ENCODE data around the gene PPP4C. TPM values are rescaled to one million over a fixed set of nuclear protein-coding genes. Genes with fewer than 3 reads are reported as not detected.
"Not testable (repeated sequence)": the region's sequence is repeated elsewhere in the genome, so short reads cannot be mapped to it uniquely, and the experiment has no call there.

The PPP4C gene
- total RNA-seq, 1 experiment from 2014 or later: 139 TPM

GRCh38 chr16:30122604-30123160 is 46.9 kb downstream of the PPP4C start:
- no peak for DNase-seq (ENCODE audit: low spot score)

DNA sequence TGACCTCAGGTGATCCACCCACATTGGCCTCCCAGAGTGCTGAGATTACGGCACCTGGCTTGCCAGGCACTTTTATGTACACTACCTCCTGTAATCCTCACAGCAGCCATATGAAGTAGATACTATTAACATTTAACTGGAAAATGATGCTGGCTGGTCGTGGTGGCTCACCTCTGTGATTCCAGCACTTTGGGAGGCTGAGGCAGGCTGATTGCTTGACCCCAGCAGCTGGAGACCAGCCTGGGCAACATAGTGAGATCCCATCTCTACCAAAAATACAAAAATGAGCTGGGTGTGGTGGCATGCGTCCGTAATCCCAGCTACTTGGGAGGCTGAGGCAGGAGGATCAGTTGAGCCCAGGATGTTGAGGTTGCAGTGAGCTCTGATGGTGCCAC is 49.2 kb downstream of the PPP4C start:
- DNase-seq (ENCODE audit: low spot score): no peak

DNA sequence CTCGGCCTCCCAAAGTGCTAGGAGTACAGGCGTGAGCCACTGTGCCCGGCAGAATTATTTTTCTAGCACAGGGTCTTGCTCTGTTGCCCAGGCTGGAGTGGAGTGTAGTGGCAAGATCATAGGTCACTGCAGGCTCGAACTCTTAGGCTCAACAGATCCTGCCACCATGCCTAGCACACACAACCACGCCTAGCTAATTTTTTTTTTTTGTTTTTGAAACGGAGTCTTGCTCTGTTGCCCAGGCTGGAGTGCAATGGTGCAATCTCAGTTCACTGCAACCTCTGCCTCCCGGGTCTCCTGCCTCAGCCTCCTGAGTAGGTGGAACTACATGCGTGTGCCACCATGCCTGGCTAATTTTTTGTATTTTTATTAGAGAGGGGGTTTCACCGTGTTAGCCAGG is 49.9 kb downstream of the PPP4C start:
- not testable (repeated sequence) for DNase-seq (ENCODE audit: low spot score)

- DNase-seq (ENCODE audit: low spot score): no peak
Observed at GRCh38 chr16:30127993-30128392, 52.2 kb downstream of the PPP4C start.

DNA sequence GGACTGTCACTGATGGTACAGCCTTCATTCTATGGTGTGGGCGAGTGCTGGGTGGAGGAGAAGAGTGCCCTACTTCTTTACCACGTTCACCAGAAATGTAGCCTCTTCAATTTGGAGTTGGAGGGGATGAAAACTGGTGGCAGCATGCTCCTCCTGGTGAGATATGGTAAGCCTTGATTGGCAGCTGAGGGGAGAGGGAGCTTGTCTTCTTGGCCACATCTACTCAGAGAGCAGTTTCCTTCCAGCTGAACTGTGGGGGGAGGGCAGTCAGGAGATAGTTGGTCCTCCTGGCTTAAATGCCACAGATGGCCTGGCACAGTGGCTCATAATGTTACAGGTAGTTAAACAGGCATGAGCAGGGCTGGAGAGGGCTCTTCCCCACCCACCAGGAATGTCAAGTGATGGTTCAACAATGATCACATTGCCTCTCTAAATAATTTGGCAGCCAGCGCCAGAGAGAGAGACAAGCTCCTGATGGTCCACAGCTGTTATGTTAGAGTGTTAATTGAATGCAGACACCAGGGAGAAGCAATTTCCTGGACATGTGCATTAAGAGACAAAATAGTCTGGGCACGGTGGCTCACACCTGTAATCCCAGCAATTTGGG is 56.2 kb downstream of the PPP4C start:
- DNase-seq (ENCODE audit: low spot score): no peak

DNA sequence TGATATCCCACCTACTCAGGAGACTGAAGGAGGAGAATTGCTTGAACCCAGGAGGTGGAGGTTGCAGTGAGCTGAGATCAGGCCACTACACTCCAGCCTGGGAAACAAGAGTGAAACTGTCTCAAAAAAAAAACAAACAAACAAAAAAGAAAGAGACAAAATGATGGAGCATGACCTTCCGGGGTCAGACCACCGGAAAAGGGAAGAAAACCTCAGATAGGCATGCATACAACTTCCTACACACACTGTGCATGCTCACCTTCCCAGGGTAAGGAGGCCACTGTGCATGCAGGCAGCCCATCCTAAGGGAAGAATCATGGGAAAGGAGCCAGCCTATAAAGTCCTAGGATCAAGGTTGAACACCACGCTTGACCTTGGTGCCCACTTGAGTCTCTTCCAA is 56.8 kb downstream of the PPP4C start:
- DNase-seq (ENCODE audit: low spot score): no peak

Other genes with a start within 250 kb of the PPP4C start
- 52.8 and 58.4 TPM in 2 replicates for gene CDIPT, start 212.8 kb upstream of the PPP4C start, total RNA-seq (2014; rRNA removed; shearing (Covaris generic))
- 6.8 and 10.0 TPM in 2 replicates for gene SEZ6L2, start 176.4 kb upstream of the PPP4C start, total RNA-seq (2014; rRNA removed; shearing (Covaris generic))
- gene ASPHD1, start 175.5 kb upstream of the PPP4C start, total RNA-seq (2014; rRNA removed; shearing (Covaris generic)): 3.6 and 6.9 TPM in 2 replicates
- 3.3 and 7.4 TPM in 2 replicates for gene KCTD13, start 149.8 kb upstream of the PPP4C start, total RNA-seq (2014; rRNA removed; shearing (Covaris generic))
- 60.8 and 85.4 TPM in 2 replicates for gene TMEM219, start 113.9 kb upstream of the PPP4C start, total RNA-seq (2014; rRNA removed; shearing (Covaris generic))
- gene TAOK2, start 102.1 kb upstream of the PPP4C start, total RNA-seq (2014; rRNA removed; shearing (Covaris generic)): 11.6 and 17.2 TPM in 2 replicates
- 18.2 and 24.8 TPM in 2 replicates for gene HIRIP3, start 80.4 kb upstream of the PPP4C start, total RNA-seq (2014; rRNA removed; shearing (Covaris generic))
- gene INO80E, start 79.8 kb upstream of the PPP4C start, total RNA-seq (2014; rRNA removed; shearing (Covaris generic)): 85.3 and 87.1 TPM in 2 replicates
- 0.12 TPM in 1 of 2 replicates, not detected in the other for gene DOC2A, start 65.0 kb upstream of the PPP4C start, total RNA-seq (2014; rRNA removed; shearing (Covaris generic))
- not detected in 2 replicates for gene C16orf92, start 52.8 kb upstream of the PPP4C start, total RNA-seq (2014; rRNA removed; shearing (Covaris generic))
- gene TLCD3B, start 44.7 kb upstream of the PPP4C start, total RNA-seq (2014; rRNA removed; shearing (Covaris generic)): 0.04 TPM in 1 of 2 replicates, not detected in the other
- gene ALDOA, start 10.2 kb upstream of the PPP4C start, total RNA-seq (2014; rRNA removed; shearing (Covaris generic)): 1,896 and 1,920 TPM in 2 replicates
- gene TBX6, start 15.9 kb downstream of the PPP4C start, total RNA-seq (2014; rRNA removed; shearing (Covaris generic)): not detected in 2 replicates
- 4.1 and 6.7 TPM in 2 replicates for gene YPEL3, start 20.2 kb downstream of the PPP4C start, total RNA-seq (2014; rRNA removed; shearing (Covaris generic))
- gene GDPD3, start 37.5 kb downstream of the PPP4C start, total RNA-seq (2014; rRNA removed; shearing (Covaris generic)): not detected in 2 replicates
- gene MAPK3, start 47.2 kb downstream of the PPP4C start, total RNA-seq (2014; rRNA removed; shearing (Covaris generic)): 18.3 and 26.6 TPM in 2 replicates
- gene CORO1A, start 107.6 kb downstream of the PPP4C start, total RNA-seq (2014; rRNA removed; shearing (Covaris generic)): 7.3 and 7.9 TPM in 2 replicates
- gene BOLA2B, start 117.7 kb downstream of the PPP4C start, total RNA-seq (2014; rRNA removed; shearing (Covaris generic)): 177 and 278 TPM in 2 replicates
- 24.7 and 61.0 TPM in 2 replicates for gene SLX1A, start 117.9 kb downstream of the PPP4C start, total RNA-seq (2014; rRNA removed; shearing (Covaris generic))
- 2.3 and 4.0 TPM in 2 replicates for gene SULT1A3, start 123.3 kb downstream of the PPP4C start, total RNA-seq (2014; rRNA removed; shearing (Covaris generic))
- 0.43 and 0.46 TPM in 2 replicates for gene NPIPB13, start 172.5 kb downstream of the PPP4C start, total RNA-seq (2014; rRNA removed; shearing (Covaris generic))

All from H4 (cell line).